ENCODE data around the gene NDUFB4.

GRCh38 chr3:120566243-120566975 is 29.7 kb upstream of the NDUFB4 start:
- TF ChIP-seq CTCF (IDR thresholded peaks at IDR 0.05) (no peak), POLR2A (IDR thresholded peaks at IDR 0.05) (no peak), POLR2AphosphoS5 (IDR thresholded peaks at IDR 0.05) (no peak)
